GM19463 (cell line): ENCODE measurements around the gene POLR3A.

ENCODE experiments used
- ATAC-seq: cut with Tn5 transposase; IDR thresholded peaks from one replicate; pipeline ENCODE4 v1.9.1; 2021; ENCODE audit warnings: mild to moderate bottlenecking, moderate library complexity; ENCODE audit not compliant: unreplicated experiment

POLR3A gene

GRCh38 chr10:77959887-77960455 is 69.3 kb downstream of the POLR3A start:
- no peak for ATAC-seq

- ATAC-seq = no peak
These were observed 69.9 kb downstream of the POLR3A start for GRCh38 chr10:77959384-77959783.

GRCh38 chr10:77955136-77955535 is 74.2 kb downstream of the POLR3A start:
- no peak for ATAC-seq

GRCh38 chr10:77949167-77949566 is 80.1 kb downstream of the POLR3A start:
- ATAC-seq = no peak

- ATAC-seq = no peak
These were observed 83.2 kb downstream of the POLR3A start for GRCh38 chr10:77946084-77946483.

GRCh38 chr10:77944519-77944918 is 84.8 kb downstream of the POLR3A start:
- no peak for ATAC-seq

- no peak for ATAC-seq
These were observed 86.0 kb downstream of the POLR3A start for GRCh38 chr10:77943121-77943901.

- ATAC-seq = no peak
These were observed 87.5 kb downstream of the POLR3A start for GRCh38 chr10:77941790-77942189.

- no peak for ATAC-seq
These were observed 88.7 kb downstream of the POLR3A start for GRCh38 chr10:77940627-77941026.

GRCh38 chr10:77940225-77940624 is 89.1 kb downstream of the POLR3A start:
- ATAC-seq = no peak

GRCh38 chr10:77939561-77940001 is 89.7 kb downstream of the POLR3A start:
- no peak for ATAC-seq

GRCh38 chr10:77936697-77937567 is 92.4 kb downstream of the POLR3A start:
- no peak for ATAC-seq

- no peak for ATAC-seq
These were observed 97.1 kb downstream of the POLR3A start for GRCh38 chr10:77932016-77932715.

GRCh38 chr10:77927402-77928246 is 101.7 kb downstream of the POLR3A start:
- ATAC-seq = no peak

- ATAC-seq = peak; percentile 73
These were observed 102.5 kb downstream of the POLR3A start, which contains the start of gene DLG5 for GRCh38 chr10:77926566-77927401. DLG5 (minus strand) TSS chr10:77926755; CDS start chr10:77926520, 235 bp downstream.

- ATAC-seq = peak; percentile 59
These were observed 103.3 kb downstream of the POLR3A start for GRCh38 chr10:77925795-77926565.

- ATAC-seq = no peak
These were observed 103.9 kb downstream of the POLR3A start for GRCh38 chr10:77925410-77925794.

GRCh38 chr10:77922566-77923179 is 106.6 kb downstream of the POLR3A start:
- ATAC-seq = no peak
